Fibroblast of lung (primary cell): ENCODE measurements around the gene PCDH12. TPM values are rescaled to one million over a fixed set of nuclear protein-coding genes. Genes with fewer than 3 reads are reported as not detected.

Experiments
- DNase-seq, 2 donors: peaks; one replicate each; pipeline versions ENCODE4 v3.0.0 to v3.0.0-alpha.2; 2010; ENCODE audit warnings: low read depth in 2 of 2
- H2AFZ ChIP-seq: 2 replicates; pipeline ENCODE4 v1.5.1; 2012; ENCODE audit warnings: low read length, control low read depth, inconsistent platforms
- H3K27ac ChIP-seq: 2 replicates; pipeline ENCODE4 v1.5.1; 2011; ENCODE audit warnings: low read length, control low read depth; ENCODE audit not compliant: insufficient read depth
- H3K27me3 ChIP-seq: 2 replicates; pipeline ENCODE4 v1.5.1; 2011; ENCODE audit warnings: mild to moderate bottlenecking, low read length; ENCODE audit not compliant: control insufficient read depth, insufficient read depth
- H3K36me3 ChIP-seq: 2 replicates; pipeline ENCODE4 v1.5.1; 2011; ENCODE audit warnings: low read length; ENCODE audit not compliant: control insufficient read depth, insufficient read depth
- H3K4me1 ChIP-seq: 2 replicates; pipeline ENCODE4 v1.5.1; 2011; ENCODE audit warnings: low read length; ENCODE audit not compliant: control insufficient read depth, insufficient read depth; ENCODE audit errors: extremely low read depth
- H3K4me2 ChIP-seq: 2 replicates; pipeline ENCODE4 v1.5.1; 2011; ENCODE audit warnings: low read length, control low read depth; ENCODE audit not compliant: insufficient read depth; ENCODE audit errors: extremely low read depth
- H3K4me3 ChIP-seq, 4 experiments: fragments of 200-600 bp in 1 of 4; sonication (generic) in 1 of 4; replicated peaks in 1 of 4; 2 replicates each; pipeline ENCODE4 v1.5.1; 2011 to 2016; ENCODE audit warnings: low read length in 4 of 4, low read depth in 3 of 4, mild to moderate bottlenecking in 3 of 4, control low read depth in 2 of 4, inconsistent platforms in 1 of 4, mixed read lengths in 1 of 4; ENCODE audit not compliant: insufficient read depth in 1 of 4; ENCODE audit errors: control extremely low read depth in 1 of 4
- H3K79me2 ChIP-seq: 2 replicates; pipeline ENCODE4 v1.5.1; 2012; ENCODE audit warnings: mild to moderate bottlenecking, low read length, inconsistent platforms; ENCODE audit not compliant: control insufficient read depth, insufficient read depth
- H3K9ac ChIP-seq: 2 replicates; pipeline ENCODE4 v1.5.1; 2011; ENCODE audit warnings: mild to moderate bottlenecking, low read length, control low read depth; ENCODE audit not compliant: insufficient read depth
- H3K9me3 ChIP-seq: 2 replicates; pipeline ENCODE4 v1.5.1; 2012; ENCODE audit warnings: low read depth, low read length; ENCODE audit not compliant: control insufficient read depth, insufficient read depth
- H4K20me1 ChIP-seq: 2 replicates; pipeline ENCODE4 v1.5.1; 2011; ENCODE audit warnings: low read length; ENCODE audit not compliant: control insufficient read depth, insufficient read depth; ENCODE audit errors: extremely low read depth
- EZH2 ChIP-seq: IDR thresholded peaks from 2 replicates; pipeline ENCODE4 v1.5.1; 2012; ENCODE audit warnings: low read length, control low read depth, mild to moderate bottlenecking; ENCODE audit errors: missing control alignments
- polyA plus RNA-seq, 2 donors: library from polyadenylated mRNA; depleted of rRNA in 1 of 2; stranded (reverse) in 1 of 2; unstranded in 1 of 2; fragments of >200 nt; gene quantifications; 2 replicates each; pipeline ENCODE4 v1.2.1, GENCODE V29; 2011 to 2012; ENCODE audit warnings: missing spikeins in 1 of 2
- total RNA-seq: library from RNA; depleted of rRNA; stranded (reverse); fragments of >200 nt; gene quantifications from 2 replicates; pipeline ENCODE4 v1.2.1, GENCODE V29; 2014
- TF ChIP-seq, protein P1 (sequence below), 2 donors: IDR thresholded peaks in 1 of 2; conservative IDR thresholded peaks in 1 of 2; 1 replicate in 1 of 2; 2 replicates in 1 of 2; pipeline ENCODE4 v1.5.1; 2011 to 2012; ENCODE audit warnings: low read length in 2 of 2, control low read depth in 1 of 2, inconsistent platforms in 1 of 2, low read depth in 1 of 2, mild to moderate bottlenecking in 1 of 2

The PCDH12 gene
- total and polyA plus RNA-seq, 2 donors (not counting 1 experiment from before 2014, with no cell fraction given): under 0.01 to 0.02 TPM

DNA sequence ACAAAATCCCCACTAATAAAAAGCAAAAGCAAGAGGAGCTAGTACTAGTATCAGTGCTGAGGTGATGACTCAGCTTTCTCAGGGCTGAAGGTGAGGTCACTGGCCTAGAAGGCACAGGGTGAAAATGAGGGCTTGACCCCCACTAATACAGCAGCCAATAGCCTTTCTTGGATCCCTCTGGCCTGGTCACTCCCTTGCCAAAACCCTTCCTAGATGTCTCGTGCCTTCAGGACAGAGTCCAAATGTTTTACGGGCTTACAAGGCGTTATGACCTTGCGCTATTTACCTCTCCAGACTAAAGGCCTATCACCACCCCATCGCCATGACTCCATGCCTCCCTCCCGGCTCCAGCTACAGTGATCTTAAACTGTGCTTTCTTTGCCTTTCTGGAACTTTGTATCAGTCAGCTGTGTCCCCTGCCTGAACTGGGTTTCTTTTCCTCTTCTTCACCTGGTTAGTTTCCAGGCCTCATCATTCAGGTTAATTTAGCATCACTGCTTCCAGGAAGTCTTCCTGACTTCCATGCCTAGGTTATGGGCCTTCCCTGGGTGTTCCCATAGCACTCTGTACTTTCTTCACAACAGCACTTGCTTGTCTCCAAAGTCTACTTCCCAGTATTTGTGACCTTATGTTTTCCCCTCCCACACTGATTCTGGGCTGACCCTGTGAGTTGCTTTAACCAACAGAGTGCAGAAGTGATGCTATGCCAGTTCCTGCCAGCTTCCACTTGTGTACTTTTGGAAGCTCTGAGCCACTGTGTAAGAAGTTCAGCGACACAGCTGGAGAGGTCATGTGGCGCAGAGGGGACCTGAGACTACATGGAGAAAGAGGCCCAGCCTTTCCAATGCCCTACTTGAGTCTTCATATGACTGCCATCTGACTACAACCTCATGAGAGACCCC lies 38.5 kb downstream of the PCDH12 start:
- Histone ChIP-seq H3K27ac (no peak overlapping the region), H2AFZ (no peak overlapping the region)

DNA sequence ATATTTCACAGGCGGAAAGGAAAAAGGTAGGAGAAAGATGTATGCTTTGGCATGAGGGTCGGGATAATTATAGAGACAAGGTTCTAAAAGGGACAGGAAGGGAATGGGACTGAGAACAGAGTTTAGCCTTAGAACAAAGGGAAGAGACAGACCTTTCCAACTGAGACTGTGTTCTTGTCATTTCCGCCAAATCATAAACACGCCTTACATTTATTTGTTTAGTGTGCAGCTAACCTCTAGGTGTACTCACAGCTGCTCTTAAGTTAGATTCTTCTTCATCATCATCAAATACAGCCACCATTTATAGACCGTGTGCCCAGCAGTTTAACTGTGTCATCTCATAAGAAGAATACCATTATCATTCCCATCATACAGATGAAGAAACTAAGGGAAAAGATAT lies 40.2 kb downstream of the PCDH12 start:
- no peak overlapping the region for H3K27ac ChIP-seq
- no peaks in the 10 kb centered on the region for H4K20me1 ChIP-seq
- DNase-seq: no peak
- H3K27me3 ChIP-seq: peaks cover 5% of the 10 kb centered on the region
- H3K4me1 ChIP-seq: peaks cover 3% of the 10 kb centered on the region
- H3K36me3 ChIP-seq: no peaks in the 10 kb centered on the region
- TF ChIP-seq, protein P1, sequence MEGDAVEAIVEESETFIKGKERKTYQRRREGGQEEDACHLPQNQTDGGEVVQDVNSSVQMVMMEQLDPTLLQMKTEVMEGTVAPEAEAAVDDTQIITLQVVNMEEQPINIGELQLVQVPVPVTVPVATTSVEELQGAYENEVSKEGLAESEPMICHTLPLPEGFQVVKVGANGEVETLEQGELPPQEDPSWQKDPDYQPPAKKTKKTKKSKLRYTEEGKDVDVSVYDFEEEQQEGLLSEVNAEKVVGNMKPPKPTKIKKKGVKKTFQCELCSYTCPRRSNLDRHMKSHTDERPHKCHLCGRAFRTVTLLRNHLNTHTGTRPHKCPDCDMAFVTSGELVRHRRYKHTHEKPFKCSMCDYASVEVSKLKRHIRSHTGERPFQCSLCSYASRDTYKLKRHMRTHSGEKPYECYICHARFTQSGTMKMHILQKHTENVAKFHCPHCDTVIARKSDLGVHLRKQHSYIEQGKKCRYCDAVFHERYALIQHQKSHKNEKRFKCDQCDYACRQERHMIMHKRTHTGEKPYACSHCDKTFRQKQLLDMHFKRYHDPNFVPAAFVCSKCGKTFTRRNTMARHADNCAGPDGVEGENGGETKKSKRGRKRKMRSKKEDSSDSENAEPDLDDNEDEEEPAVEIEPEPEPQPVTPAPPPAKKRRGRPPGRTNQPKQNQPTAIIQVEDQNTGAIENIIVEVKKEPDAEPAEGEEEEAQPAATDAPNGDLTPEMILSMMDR (conservative IDR thresholded peaks at IDR 0.05 in 1 of 2, IDR thresholded peaks at IDR 0.05 in 1 of 2; ENCODE audit: low read depth in 1 of 2, low read length in 2 of 2): no peak
- no peak for TF ChIP-seq EZH2
- no peak overlapping the region for H3K4me2 ChIP-seq
- H3K9me3 ChIP-seq: no peaks in the 10 kb centered on the region
- H2AFZ ChIP-seq: no peak overlapping the region
- no peak overlapping the region for H3K4me3 ChIP-seq
- H3K79me2 ChIP-seq: no peaks in the 10 kb centered on the region
- H3K9ac ChIP-seq: no peak overlapping the region

More for the DNA sequence above, 38.5 kb downstream of the PCDH12 start:
- Histone ChIP-seq H4K20me1 (no peaks in the 10 kb centered on the region), H3K79me2 (peaks cover 3% of the 10 kb centered on the region), H3K4me3 (no peak overlapping the region), H3K27me3 (no peaks in the 10 kb centered on the region), H3K4me1 (peaks cover 4% of the 10 kb centered on the region), H3K9me3 (no peaks in the 10 kb centered on the region), H3K4me2 (no peak overlapping the region), H3K36me3 (no peaks in the 10 kb centered on the region), H3K9ac (no peak overlapping the region)
- no peak for DNase-seq
- TF ChIP-seq EZH2: no peak
- TF ChIP-seq, protein P1 (conservative IDR thresholded peaks at IDR 0.05 in 1 of 2, IDR thresholded peaks at IDR 0.05 in 1 of 2; ENCODE audit: low read depth in 1 of 2, low read length in 2 of 2): no peak

DNA sequence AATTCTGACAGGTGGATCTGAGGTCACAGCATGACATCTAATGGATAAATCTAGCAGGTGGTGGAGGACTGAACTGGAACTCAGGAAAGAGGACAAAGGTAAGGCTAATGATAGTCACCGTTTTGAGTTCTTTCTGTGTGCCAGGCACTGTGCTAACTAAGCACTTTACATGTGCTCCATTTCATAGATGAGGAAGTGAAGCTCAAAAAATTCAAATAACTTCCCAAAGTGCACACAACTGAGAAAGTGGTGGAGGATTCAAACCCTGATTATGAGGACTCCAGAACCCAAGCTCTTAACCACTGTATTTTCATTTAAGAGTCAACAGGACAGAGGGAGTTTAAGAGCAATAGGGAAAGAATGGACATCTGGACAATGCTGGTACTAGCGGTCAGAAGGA lies 41.5 kb downstream of the PCDH12 start:
- Histone ChIP-seq H3K9me3 (no peaks in the 10 kb centered on the region), H4K20me1 (no peaks in the 10 kb centered on the region), H3K27ac (no peak overlapping the region), H3K4me1 (peaks cover 3% of the 10 kb centered on the region), H3K36me3 (no peaks in the 10 kb centered on the region), H3K79me2 (no peaks in the 10 kb centered on the region), H3K9ac (no peak overlapping the region), H3K4me3 (no peak overlapping the region), H3K4me2 (no peak overlapping the region), H3K27me3 (peaks cover 5% of the 10 kb centered on the region), H2AFZ (no peak overlapping the region)
- TF ChIP-seq EZH2: no peak
- TF ChIP-seq, protein P1 (conservative IDR thresholded peaks at IDR 0.05 in 1 of 2, IDR thresholded peaks at IDR 0.05 in 1 of 2; ENCODE audit: low read depth in 1 of 2, low read length in 2 of 2): no peak
- DNase-seq: no peak
